Mesenchymal stem cell (in vitro differentiated cells and primary cell): Measurements from ENCODE around the gene GRB14.
"Not testable (repeated sequence)": the region's sequence is repeated elsewhere in the genome, so short reads cannot be mapped to it uniquely, and the experiment has no call there.

Experiments used
- DNase-seq: peaks from one replicate; pipeline ENCODE4 v3.0.0-alpha.2; 2013
- H2AFZ ChIP-seq: one replicate; pipeline ENCODE4 v1.6.1; 2013; ENCODE audit warnings: low read depth, mild to moderate bottlenecking, control low read depth, inconsistent platforms, low read length, moderate library complexity
- H2AK5ac ChIP-seq: 2 replicates; pipeline ENCODE4 v1.6.1; 2013; ENCODE audit warnings: low read length, moderate library complexity, mild to moderate bottlenecking, inconsistent platforms; ENCODE audit not compliant: severe bottlenecking
- H2BK120ac ChIP-seq: one replicate; pipeline ENCODE4 v1.6.1; 2013; ENCODE audit warnings: low read depth, mild to moderate bottlenecking, inconsistent platforms, low read length, moderate library complexity
- H2BK12ac ChIP-seq, 2 experiments: one replicate each; pipeline ENCODE4 v1.6.1; 2013; ENCODE audit warnings: inconsistent platforms in 2 of 2, low read length in 2 of 2, mild to moderate bottlenecking in 2 of 2, moderate library complexity in 2 of 2, control low read depth in 1 of 2
- H2BK15ac ChIP-seq: one replicate; pipeline ENCODE4 v1.6.1; 2013; ENCODE audit warnings: mild to moderate bottlenecking, low read depth, inconsistent platforms; ENCODE audit not compliant: poor library complexity, severe bottlenecking
- H2BK5ac ChIP-seq: 2 replicates; pipeline ENCODE4 v1.6.1; 2013; ENCODE audit warnings: low read depth, mild to moderate bottlenecking, low read length, control low read depth, inconsistent platforms; ENCODE audit not compliant: poor library complexity, severe bottlenecking
- H3K14ac ChIP-seq, 2 experiments: one replicate each; pipeline ENCODE4 v1.6.1; 2013; ENCODE audit warnings: inconsistent platforms in 2 of 2, low read length in 2 of 2, control low read depth in 1 of 2, mild to moderate bottlenecking in 1 of 2, moderate library complexity in 1 of 2
- H3K18ac ChIP-seq, 2 experiments: one replicate each; pipeline ENCODE4 v1.6.1; 2013; ENCODE audit warnings: inconsistent platforms in 2 of 2, low read length in 2 of 2, control low read depth in 1 of 2, low read depth in 1 of 2, mild to moderate bottlenecking in 1 of 2
- H3K23ac ChIP-seq, 2 experiments: one replicate each; pipeline ENCODE4 v1.6.1; 2013; ENCODE audit warnings: inconsistent platforms in 2 of 2, low read length in 2 of 2, mild to moderate bottlenecking in 2 of 2, moderate library complexity in 2 of 2, control low read depth in 1 of 2
- H3K27ac ChIP-seq: 2 replicates; pipeline ENCODE4 v1.5.1; 2013; ENCODE audit warnings: mild to moderate bottlenecking, moderate library complexity, low read length, control low read depth, inconsistent platforms; ENCODE audit not compliant: poor library complexity, severe bottlenecking
- H3K27me3 ChIP-seq, 2 experiments: 2 replicates each; pipeline versions ENCODE4 v1.6.1 to v1.7.0; 2013; ENCODE audit warnings: low read length in 2 of 2, mild to moderate bottlenecking in 2 of 2, moderate library complexity in 2 of 2, control low read depth in 1 of 2, inconsistent platforms in 1 of 2; ENCODE audit not compliant: control insufficient read depth in 1 of 2, insufficient read depth in 1 of 2
- H3K36me3 ChIP-seq, 2 experiments: 2 replicates each; pipeline versions ENCODE4 v1.6.1 to v1.7.0; 2013; ENCODE audit warnings: low read length in 2 of 2, control low read depth in 1 of 2, inconsistent platforms in 1 of 2, low read depth in 1 of 2, mild to moderate bottlenecking in 1 of 2; ENCODE audit not compliant: insufficient read depth in 2 of 2, control insufficient read depth in 1 of 2
- H3K4ac ChIP-seq, 2 experiments: one replicate each; pipeline ENCODE4 v1.6.1; 2013; ENCODE audit warnings: inconsistent platforms in 2 of 2, low read length in 2 of 2, mild to moderate bottlenecking in 2 of 2, moderate library complexity in 2 of 2, control low read depth in 1 of 2, low read depth in 1 of 2
- H3K4me1 ChIP-seq: 2 replicates; pipeline ENCODE4 v1.6.1; 2013; ENCODE audit warnings: low read depth, low read length, control low read depth; ENCODE audit not compliant: control insufficient read depth, insufficient read depth
- H3K4me2 ChIP-seq: 2 replicates; pipeline ENCODE4 v1.6.1; 2013; ENCODE audit warnings: low read length, mild to moderate bottlenecking, inconsistent platforms; ENCODE audit not compliant: poor library complexity, severe bottlenecking
- H3K4me3 ChIP-seq, 2 experiments: 2 replicates each; pipeline versions ENCODE4 v1.5.1 to v1.7.0; 2013; ENCODE audit warnings: low read length in 2 of 2, mild to moderate bottlenecking in 2 of 2, control low read depth in 1 of 2, low read depth in 1 of 2; ENCODE audit not compliant: insufficient read depth in 1 of 2
- H3K79me1 ChIP-seq: replicated peaks from 2 replicates; pipeline ENCODE4 v1.6.1; 2013; ENCODE audit warnings: mild to moderate bottlenecking, control low read depth, low read length, inconsistent platforms; ENCODE audit not compliant: poor library complexity, severe bottlenecking
- H3K9ac ChIP-seq: 2 replicates; pipeline ENCODE4 v1.7.0; 2013; ENCODE audit warnings: mild to moderate bottlenecking, low read length, moderate library complexity
- H3K9me3 ChIP-seq: 2 replicates; pipeline ENCODE4 v1.7.0; 2013; ENCODE audit warnings: mild to moderate bottlenecking, low read length; ENCODE audit not compliant: control insufficient read depth
- H4K8ac ChIP-seq: one replicate; pipeline ENCODE4 v1.6.1; 2013; ENCODE audit warnings: inconsistent platforms, mild to moderate bottlenecking, low read length, moderate library complexity
- H4K91ac ChIP-seq: one replicate; pipeline ENCODE4 v1.6.1; 2013; ENCODE audit warnings: mild to moderate bottlenecking, low read length, inconsistent platforms
- WGBS: methylation state at CpG from one replicate; pipeline ENCODE4 v1.1.7; 2013; ENCODE audit warnings: mixed read lengths; 5-methylcytosine and 5-hydroxymethylcytosine counted together

Gene GRB14

GRCh38 chr2:164558450-164558849 is 62.8 kb downstream of the GRB14 start:
- Histone ChIP-seq H2AFZ (no peak overlapping the region), H2BK15ac (no peak overlapping the region), H3K36me3 (peaks cover 0 to 5% of the 10 kb centered on the region in 2 experiments), H3K79me1 (peaks cover 17% of the 10 kb centered on the region), H3K4me1 (peaks cover 3% of the 10 kb centered on the region), H4K8ac (no peak overlapping the region), H3K9ac (no peak overlapping the region), H3K27me3 (no peaks in the 10 kb centered on the region), H3K18ac (no peak overlapping the region), H3K23ac (no peak overlapping the region), H3K4me2 (no peak overlapping the region), H2AK5ac (no peak overlapping the region), H2BK120ac (no peak overlapping the region), H3K14ac (no peak overlapping the region), H2BK12ac (no peak overlapping the region), H2BK5ac (no peak overlapping the region), H3K27ac (no peak overlapping the region), H3K9me3 (no peaks in the 10 kb centered on the region), H4K91ac (no peak overlapping the region), H3K4me3 (no peak overlapping the region), H3K4ac (no peak overlapping the region)
- WGBS = 84% methylated on average over 2 of the region's 2 CpGs
- DNase-seq = no peak

- H2AFZ ChIP-seq = no peak overlapping the region
- no peak overlapping the region for H4K8ac ChIP-seq
- H3K4me2 ChIP-seq = no peak overlapping the region
- no peaks in the 10 kb centered on the region for H3K27me3 ChIP-seq
- no peak overlapping the region for H3K23ac ChIP-seq
- no peak overlapping the region for H3K14ac ChIP-seq
- H3K4ac ChIP-seq = no peak overlapping the region
- no peak overlapping the region for H4K91ac ChIP-seq
- H3K79me1 ChIP-seq = peaks cover 21% of the 10 kb centered on the region
- H3K9me3 ChIP-seq = no peaks in the 10 kb centered on the region
- peak; percentile 11 for DNase-seq
- H2BK15ac ChIP-seq = no peak overlapping the region
- no peak overlapping the region for H3K9ac ChIP-seq
- H2BK5ac ChIP-seq = no peak overlapping the region
- peaks cover 0 to 5% of the 10 kb centered on the region in 2 experiments for H3K36me3 ChIP-seq
- no peak overlapping the region for H3K18ac ChIP-seq
- WGBS = 11% methylated on average over 1 of the region's 2 CpGs
- H3K4me3 ChIP-seq = no peak overlapping the region
- H3K4me1 ChIP-seq = peaks cover 2% of the 10 kb centered on the region
- H3K27ac ChIP-seq = no peak overlapping the region
- H2BK120ac ChIP-seq = no peak overlapping the region
- H2AK5ac ChIP-seq = no peak overlapping the region
- H2BK12ac ChIP-seq = no peak overlapping the region
These were observed 66.8 kb downstream of the GRB14 start for GRCh38 chr2:164554487-164554886.

- no peak overlapping the region for H3K23ac ChIP-seq
- no peak overlapping the region for H2BK120ac ChIP-seq
- H2BK15ac ChIP-seq = no peak overlapping the region
- H3K14ac ChIP-seq = no peak overlapping the region
- no peak overlapping the region for H2BK5ac ChIP-seq
- peaks cover 20% of the 10 kb centered on the region for H3K79me1 ChIP-seq
- H3K4me2 ChIP-seq = no peak overlapping the region
- H3K9ac ChIP-seq = no peak overlapping the region
- H2AK5ac ChIP-seq = no peak overlapping the region
- H3K18ac ChIP-seq = no peak overlapping the region
- no peaks in the 10 kb centered on the region for H3K4me1 ChIP-seq
- no peaks in the 10 kb centered on the region for H3K9me3 ChIP-seq
- no peak overlapping the region for H3K27ac ChIP-seq
- H3K4me3 ChIP-seq = no peak overlapping the region
- H2AFZ ChIP-seq = no peak overlapping the region
- no peak overlapping the region for H2BK12ac ChIP-seq
- H4K91ac ChIP-seq = no peak overlapping the region
- no peak for DNase-seq
- no peak overlapping the region for H4K8ac ChIP-seq
- no peaks in the 10 kb centered on the region for H3K27me3 ChIP-seq
- no peak overlapping the region for H3K4ac ChIP-seq
- WGBS = 93% methylated on average over 4 of the region's 4 CpGs
- peaks cover 0 to 6% of the 10 kb centered on the region in 2 experiments for H3K36me3 ChIP-seq
These were observed 69.8 kb downstream of the GRB14 start for GRCh38 chr2:164551519-164551918.

- not testable (repeated sequence) for H3K23ac ChIP-seq, H3K36me3 ChIP-seq, H3K4ac ChIP-seq, H3K4me2 ChIP-seq, H3K27ac ChIP-seq, DNase-seq, H4K8ac ChIP-seq, H3K4me1 ChIP-seq, H2BK15ac ChIP-seq, H3K27me3 ChIP-seq, H3K9ac ChIP-seq, H2AK5ac ChIP-seq, H2AFZ ChIP-seq, H2BK5ac ChIP-seq, H3K4me3 ChIP-seq, H3K14ac ChIP-seq, H2BK120ac ChIP-seq, H4K91ac ChIP-seq, H3K9me3 ChIP-seq, H3K18ac ChIP-seq, H2BK12ac ChIP-seq
- 100% methylated on average over 1 of the region's 3 CpGs for WGBS
- peaks cover 26% of the 10 kb centered on the region for H3K79me1 ChIP-seq
These were observed 71.6 kb downstream of the GRB14 start for GRCh38 chr2:164549705-164550104.
